C4-2B (cell line): ENCODE data around the gene BACH1.

Source experiments
- CTCF ChIP-seq: fragments of 450-650 bp; conservative IDR thresholded peaks from 2 replicates; pipeline ENCODE4 v1.5.1; 2017; ENCODE audit warnings: mild to moderate bottlenecking
- ZFX ChIP-seq: fragments of 450-650 bp; IDR thresholded peaks from 2 replicates; pipeline ENCODE4 v1.6.1; 2017

GRCh38 chr21:29362758-29363157 is 64.0 kb downstream of the BACH1 start:
- TF ChIP-seq CTCF (no peak), ZFX (no peak)
